Loucy (cell line): ENCODE measurements around the gene FAM168B.

Source experiments
- H2AFZ ChIP-seq: fragments of 200-600 bp; sonication (generic); 2 replicates; pipeline ENCODE4 v1.6.0; 2016; ENCODE audit warnings: antibody characterized with exemption, mild to moderate bottlenecking, low read length, moderate library complexity
- H3F3A ChIP-seq: fragments of 200-600 bp; 2 replicates; pipeline ENCODE4 v1.6.0; 2016; ENCODE audit warnings: antibody characterized with exemption, low read depth, mild to moderate bottlenecking
- H3K27me3 ChIP-seq: fragments of 200-600 bp; sonication (generic); 2 replicates; pipeline ENCODE4 v1.6.1; 2014; ENCODE audit warnings: low read length, mild to moderate bottlenecking; ENCODE audit not compliant: insufficient read depth, poor library complexity, severe bottlenecking
- H3K36me3 ChIP-seq: fragments of 200-600 bp; sonication (generic); 2 replicates; pipeline ENCODE4 v1.6.1; 2016; ENCODE audit warnings: low read length; ENCODE audit not compliant: insufficient read depth
- H3K4me1 ChIP-seq: fragments of 200-600 bp; sonication (generic); 2 replicates; pipeline ENCODE4 v1.5.1; 2014; ENCODE audit warnings: low read length, mild to moderate bottlenecking; ENCODE audit not compliant: insufficient read depth, poor library complexity, severe bottlenecking
- H3K4me2 ChIP-seq: fragments of 200-600 bp; sonication (generic); 2 replicates; pipeline ENCODE4 v1.6.0; 2014; ENCODE audit warnings: antibody characterized with exemption, low read length, low read depth, mild to moderate bottlenecking; ENCODE audit not compliant: poor library complexity, severe bottlenecking
- H3K4me3 ChIP-seq: fragments of 200-600 bp; sonication (generic); 2 replicates; pipeline ENCODE4 v1.5.1; 2014; ENCODE audit warnings: low read length, mild to moderate bottlenecking, mixed read lengths; ENCODE audit not compliant: poor library complexity, severe bottlenecking
- H3K79me2 ChIP-seq: fragments of 200-600 bp; sonication (generic); 2 replicates; pipeline ENCODE4 v1.6.1; 2014; ENCODE audit warnings: low read length; ENCODE audit not compliant: insufficient read depth
- H3K9ac ChIP-seq: fragments of 200-600 bp; sonication (generic); 2 replicates; pipeline ENCODE4 v1.6.0; 2014; ENCODE audit warnings: mild to moderate bottlenecking, low read depth, low read length, moderate library complexity; ENCODE audit not compliant: poor library complexity, severe bottlenecking
- H3K9me2 ChIP-seq: fragments of 200-600 bp; sonication (generic); replicated peaks from 2 replicates; pipeline ENCODE4 v1.6.1; 2016; ENCODE audit warnings: low read depth, low read length, mixed read lengths
- H3K9me3 ChIP-seq: fragments of 200-600 bp; sonication (generic); 2 replicates; pipeline ENCODE4 v1.6.1; 2014; ENCODE audit warnings: mild to moderate bottlenecking, antibody characterized with exemption, low read length, low read depth; ENCODE audit not compliant: insufficient read depth
- H4K20me1 ChIP-seq: fragments of 200-600 bp; sonication (generic); 2 replicates; pipeline ENCODE4 v1.6.0; 2014; ENCODE audit warnings: antibody characterized with exemption, low read length, mild to moderate bottlenecking; ENCODE audit not compliant: insufficient read depth, poor library complexity, severe bottlenecking
- EZH2phosphoT487 ChIP-seq: fragments of 200-600 bp; IDR thresholded peaks from 2 replicates; pipeline ENCODE4 v1.6.1; 2018; ENCODE audit warnings: antibody characterized with exemption, mild to moderate bottlenecking, moderate library complexity, borderline replicate concordance
- TF ChIP-seq, protein P1 (sequence below): fragments of 200-600 bp; sonication (generic); conservative IDR thresholded peaks from 2 replicates; pipeline ENCODE4 v1.5.1; 2014; ENCODE audit warnings: mild to moderate bottlenecking, antibody characterized with exemption, low read length

FAM168B gene

DNA sequence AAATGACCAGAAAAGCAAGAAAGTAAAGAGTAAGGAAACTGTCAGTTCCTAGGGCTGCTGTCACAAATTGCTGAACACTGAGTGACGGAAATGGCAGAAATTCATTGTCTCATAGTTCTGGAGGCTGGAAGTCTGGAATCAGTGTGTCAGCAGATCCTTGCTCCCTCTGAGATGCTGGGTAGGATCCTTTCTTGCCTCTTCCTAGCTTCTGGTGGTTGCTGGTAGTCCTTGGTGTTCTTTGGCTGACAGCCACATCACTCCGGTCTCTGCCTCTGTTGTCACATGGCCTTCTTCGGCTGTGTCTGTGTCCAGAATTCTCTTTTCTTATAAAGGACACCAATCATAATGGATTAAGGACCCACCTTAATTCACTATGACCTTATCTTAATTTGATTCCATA, 33.8 kb upstream of the FAM168B start:
- H3K79me2 ChIP-seq: peaks cover 22% of the 10 kb centered on the region; the same call in 1 of the 2 replicates
- H3K9ac ChIP-seq: no peak overlapping the region
- no peaks in the 10 kb centered on the region for H3K27me3 ChIP-seq
- H3K4me2 ChIP-seq: no peak overlapping the region
- H4K20me1 ChIP-seq: no peaks in the 10 kb centered on the region
- peaks cover 77% of the 10 kb centered on the region for H3K36me3 ChIP-seq
- no peaks in the 10 kb centered on the region for H3F3A ChIP-seq
- H3K9me2 ChIP-seq: no peaks in the 10 kb centered on the region
- no peaks in the 10 kb centered on the region for H3K9me3 ChIP-seq
- no peaks in the 10 kb centered on the region for H3K4me1 ChIP-seq
- no peak overlapping the region for H3K4me3 ChIP-seq
- H2AFZ ChIP-seq: no peak overlapping the region
- TF ChIP-seq, protein P1, sequence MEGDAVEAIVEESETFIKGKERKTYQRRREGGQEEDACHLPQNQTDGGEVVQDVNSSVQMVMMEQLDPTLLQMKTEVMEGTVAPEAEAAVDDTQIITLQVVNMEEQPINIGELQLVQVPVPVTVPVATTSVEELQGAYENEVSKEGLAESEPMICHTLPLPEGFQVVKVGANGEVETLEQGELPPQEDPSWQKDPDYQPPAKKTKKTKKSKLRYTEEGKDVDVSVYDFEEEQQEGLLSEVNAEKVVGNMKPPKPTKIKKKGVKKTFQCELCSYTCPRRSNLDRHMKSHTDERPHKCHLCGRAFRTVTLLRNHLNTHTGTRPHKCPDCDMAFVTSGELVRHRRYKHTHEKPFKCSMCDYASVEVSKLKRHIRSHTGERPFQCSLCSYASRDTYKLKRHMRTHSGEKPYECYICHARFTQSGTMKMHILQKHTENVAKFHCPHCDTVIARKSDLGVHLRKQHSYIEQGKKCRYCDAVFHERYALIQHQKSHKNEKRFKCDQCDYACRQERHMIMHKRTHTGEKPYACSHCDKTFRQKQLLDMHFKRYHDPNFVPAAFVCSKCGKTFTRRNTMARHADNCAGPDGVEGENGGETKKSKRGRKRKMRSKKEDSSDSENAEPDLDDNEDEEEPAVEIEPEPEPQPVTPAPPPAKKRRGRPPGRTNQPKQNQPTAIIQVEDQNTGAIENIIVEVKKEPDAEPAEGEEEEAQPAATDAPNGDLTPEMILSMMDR: no peak
- no peak for TF ChIP-seq EZH2phosphoT487

DNA sequence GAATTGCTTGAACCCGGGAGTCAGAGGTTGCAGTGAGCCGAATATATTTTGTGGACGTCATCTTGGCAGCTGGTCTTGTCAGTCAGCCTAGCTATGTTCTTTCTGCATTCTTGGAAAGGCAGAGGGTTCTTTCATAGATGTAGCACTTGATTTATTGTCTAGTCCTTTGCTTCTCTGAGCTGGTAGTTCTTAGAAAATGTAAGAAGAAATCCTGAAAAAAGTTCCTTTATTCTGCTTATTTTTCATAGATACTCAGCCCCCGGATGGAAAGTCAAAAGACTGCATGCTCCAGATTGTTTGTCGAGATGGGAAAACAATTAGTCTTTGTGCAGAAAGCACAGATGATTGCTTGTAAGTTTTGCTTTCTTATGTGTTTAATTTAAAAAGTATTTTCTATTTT, 33.2 kb upstream of the FAM168B start:
- H3K9me3 ChIP-seq: no peaks in the 10 kb centered on the region
- no peak overlapping the region for H3K4me3 ChIP-seq
- peaks cover 74% of the 10 kb centered on the region for H3K36me3 ChIP-seq
- H3K9ac ChIP-seq: no peak overlapping the region
- no peak for TF ChIP-seq EZH2phosphoT487
- TF ChIP-seq, protein P1: no peak
- no peaks in the 10 kb centered on the region for H3K27me3 ChIP-seq
- peaks cover 25% of the 10 kb centered on the region; the same call in 1 of the 2 replicates for H3K79me2 ChIP-seq
- H2AFZ ChIP-seq: no peak overlapping the region
- no peak overlapping the region for H3K4me2 ChIP-seq
- no peaks in the 10 kb centered on the region for H3K9me2 ChIP-seq
- no peaks in the 10 kb centered on the region for H3K4me1 ChIP-seq
- H4K20me1 ChIP-seq: no peaks in the 10 kb centered on the region
- H3F3A ChIP-seq: no peaks in the 10 kb centered on the region

DNA sequence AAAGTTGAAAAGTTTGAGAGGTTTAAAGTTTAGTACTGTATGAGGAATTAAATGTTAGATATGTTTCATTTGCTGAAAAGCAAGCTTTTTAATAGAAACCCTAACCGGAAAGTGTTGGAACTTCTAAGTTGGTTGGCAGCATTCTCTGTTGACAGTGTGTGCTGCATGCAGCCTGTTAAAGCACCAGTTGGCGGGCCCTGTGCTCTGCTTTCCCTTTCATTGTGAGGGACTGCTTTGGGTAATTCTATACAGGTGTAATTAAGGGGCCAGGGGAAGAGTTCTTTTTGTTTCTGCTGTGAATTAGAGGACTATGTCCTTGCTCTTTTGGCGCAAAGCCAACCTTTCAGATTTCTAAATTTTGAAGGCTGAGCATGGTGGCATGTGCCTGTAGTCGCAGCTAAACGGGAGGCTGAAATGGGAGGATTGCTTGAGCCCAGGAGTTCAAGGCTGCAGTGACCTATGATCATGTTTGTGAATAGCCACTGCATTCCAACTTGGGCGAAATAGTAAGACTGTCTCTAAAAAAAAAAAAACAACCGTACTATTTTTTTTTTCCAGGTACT, 32.0 kb upstream of the FAM168B start:
- H3K36me3 ChIP-seq: peaks cover 64% of the 10 kb centered on the region

More for the DNA sequence above, 32.0 kb upstream of the FAM168B start:
- no peaks in the 10 kb centered on the region for H3F3A ChIP-seq
- no peaks in the 10 kb centered on the region for H3K9me2 ChIP-seq
- no peaks in the 10 kb centered on the region for H3K9me3 ChIP-seq
- H3K79me2 ChIP-seq: peaks cover 33% of the 10 kb centered on the region; the same call in 1 of the 2 replicates
- H3K4me2 ChIP-seq: no peak overlapping the region
- no peaks in the 10 kb centered on the region for H3K4me1 ChIP-seq
- no peaks in the 10 kb centered on the region for H4K20me1 ChIP-seq
- TF ChIP-seq EZH2phosphoT487: no peak
- TF ChIP-seq, protein P1: no peak
- no peak overlapping the region for H3K4me3 ChIP-seq
- H3K27me3 ChIP-seq: no peaks in the 10 kb centered on the region
- no peak overlapping the region for H3K9ac ChIP-seq
- no peak overlapping the region for H2AFZ ChIP-seq
